Thoracic aorta (tissue), 2 donors: ENCODE results near the gene BICC1. TPM values are rescaled to one million over a fixed set of nuclear protein-coding genes. Genes with fewer than 3 reads are reported as not detected.

Experiments
- ATAC-seq: fragments of 150-250 bp; one replicate; pipeline ENCODE4 v1.8.0; 2017; ENCODE audit warnings: low read depth; ENCODE audit not compliant: insufficient number of reproducible peaks, low FRiP score
- DNase-seq: peaks from one replicate; pipeline ENCODE4 v3.0.0-alpha.2; 2020; ENCODE audit warnings: low spot score
- H3K27ac ChIP-seq, 2 donors: fragments of 200-600 bp; sonication (generic); 1 replicate in 1 of 2; 2 replicates in 1 of 2; pipeline ENCODE4 v1.5.1; 2016; ENCODE audit warnings: mild to moderate bottlenecking in 2 of 2, moderate library complexity in 2 of 2
- H3K27me3 ChIP-seq: fragments of 200-600 bp; sonication (generic); replicated peaks from 2 replicates; pipeline ENCODE4 v1.6.0; 2016; ENCODE audit warnings: mild to moderate bottlenecking; ENCODE audit not compliant: insufficient read depth
- H3K36me3 ChIP-seq: fragments of 200-600 bp; sonication (generic); one replicate; pipeline ENCODE4 v1.5.1; 2016
- H3K4me1 ChIP-seq, 2 donors: fragments of 200-600 bp; sonication (generic); 1 replicate in 1 of 2; 2 replicates in 1 of 2; pipeline versions ENCODE4 v1.5.1 to v1.6.0; 2016; ENCODE audit warnings: low read depth in 2 of 2, mild to moderate bottlenecking in 1 of 2; ENCODE audit not compliant: control insufficient read depth in 1 of 2
- H3K4me3 ChIP-seq: fragments of 200-600 bp; sonication (generic); 2 replicates; pipeline ENCODE4 v1.5.1; 2016; ENCODE audit warnings: mild to moderate bottlenecking
- H3K9me3 ChIP-seq: fragments of 200-600 bp; sonication (generic); 2 replicates; pipeline ENCODE4 v1.5.1; 2016
- total RNA-seq, 2 donors: library from RNA; depleted of rRNA; stranded (reverse); fragments of >200 nt; gene quantifications; one replicate each; pipeline versions ENCODE4 v1.1.0 to v1.2.3, GENCODE V29; 2016
- TF ChIP-seq, protein P1 (sequence below): fragments of 200-600 bp; sonication (generic); IDR thresholded peaks from one replicate; pipeline ENCODE4 v1.5.1; 2019; ENCODE audit warnings: antibody characterized with exemption

Gene BICC1
- total RNA-seq, 2 donors from 2014 or later, result 20.4 to 28.1 TPM

DNA sequence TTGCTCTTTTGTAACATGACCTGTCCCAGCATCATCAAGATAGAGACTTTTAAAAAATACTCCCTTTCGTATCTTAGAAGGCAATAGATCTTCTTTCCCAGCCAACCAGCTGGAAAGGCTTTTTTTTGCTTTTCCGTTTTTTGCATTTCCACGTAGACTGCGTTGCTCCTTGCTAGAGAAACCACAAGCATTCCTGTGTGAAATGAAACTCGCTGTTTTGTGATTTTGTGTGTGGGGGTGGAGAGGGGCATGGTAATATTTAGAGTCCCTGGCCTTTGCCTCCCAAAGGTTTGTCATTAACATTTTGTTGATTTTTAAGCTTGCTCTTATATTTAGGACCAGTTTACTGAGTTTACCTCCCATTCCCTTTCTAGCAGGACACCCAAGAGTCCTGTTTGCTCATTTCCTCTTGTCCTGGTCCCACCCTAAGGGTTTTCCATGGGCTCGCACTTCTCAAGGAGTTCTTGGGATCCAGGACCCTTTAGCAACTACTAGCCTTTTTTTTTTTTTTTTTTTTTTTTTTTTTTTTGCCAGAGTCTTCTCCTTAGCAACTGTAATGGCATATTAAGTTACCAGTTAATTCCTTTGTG is 243.6 kb downstream of the BICC1 start:
- TF ChIP-seq, protein P1, sequence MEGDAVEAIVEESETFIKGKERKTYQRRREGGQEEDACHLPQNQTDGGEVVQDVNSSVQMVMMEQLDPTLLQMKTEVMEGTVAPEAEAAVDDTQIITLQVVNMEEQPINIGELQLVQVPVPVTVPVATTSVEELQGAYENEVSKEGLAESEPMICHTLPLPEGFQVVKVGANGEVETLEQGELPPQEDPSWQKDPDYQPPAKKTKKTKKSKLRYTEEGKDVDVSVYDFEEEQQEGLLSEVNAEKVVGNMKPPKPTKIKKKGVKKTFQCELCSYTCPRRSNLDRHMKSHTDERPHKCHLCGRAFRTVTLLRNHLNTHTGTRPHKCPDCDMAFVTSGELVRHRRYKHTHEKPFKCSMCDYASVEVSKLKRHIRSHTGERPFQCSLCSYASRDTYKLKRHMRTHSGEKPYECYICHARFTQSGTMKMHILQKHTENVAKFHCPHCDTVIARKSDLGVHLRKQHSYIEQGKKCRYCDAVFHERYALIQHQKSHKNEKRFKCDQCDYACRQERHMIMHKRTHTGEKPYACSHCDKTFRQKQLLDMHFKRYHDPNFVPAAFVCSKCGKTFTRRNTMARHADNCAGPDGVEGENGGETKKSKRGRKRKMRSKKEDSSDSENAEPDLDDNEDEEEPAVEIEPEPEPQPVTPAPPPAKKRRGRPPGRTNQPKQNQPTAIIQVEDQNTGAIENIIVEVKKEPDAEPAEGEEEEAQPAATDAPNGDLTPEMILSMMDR, result no peak
- H3K4me3 ChIP-seq, result peak overlapping the region; percentile 69
- peak overlapping the region; percentile 29 to 75 for H3K27ac ChIP-seq
- no peaks in the 10 kb centered on the region for H3K9me3 ChIP-seq
- no peaks in the 10 kb centered on the region for H3K36me3 ChIP-seq
- no peak for ATAC-seq
- H3K4me1 ChIP-seq, result peaks cover 9 to 39% of the 10 kb centered on the region in 2 donors
- DNase-seq, result no peak
- no peaks in the 10 kb centered on the region for H3K27me3 ChIP-seq

DNA sequence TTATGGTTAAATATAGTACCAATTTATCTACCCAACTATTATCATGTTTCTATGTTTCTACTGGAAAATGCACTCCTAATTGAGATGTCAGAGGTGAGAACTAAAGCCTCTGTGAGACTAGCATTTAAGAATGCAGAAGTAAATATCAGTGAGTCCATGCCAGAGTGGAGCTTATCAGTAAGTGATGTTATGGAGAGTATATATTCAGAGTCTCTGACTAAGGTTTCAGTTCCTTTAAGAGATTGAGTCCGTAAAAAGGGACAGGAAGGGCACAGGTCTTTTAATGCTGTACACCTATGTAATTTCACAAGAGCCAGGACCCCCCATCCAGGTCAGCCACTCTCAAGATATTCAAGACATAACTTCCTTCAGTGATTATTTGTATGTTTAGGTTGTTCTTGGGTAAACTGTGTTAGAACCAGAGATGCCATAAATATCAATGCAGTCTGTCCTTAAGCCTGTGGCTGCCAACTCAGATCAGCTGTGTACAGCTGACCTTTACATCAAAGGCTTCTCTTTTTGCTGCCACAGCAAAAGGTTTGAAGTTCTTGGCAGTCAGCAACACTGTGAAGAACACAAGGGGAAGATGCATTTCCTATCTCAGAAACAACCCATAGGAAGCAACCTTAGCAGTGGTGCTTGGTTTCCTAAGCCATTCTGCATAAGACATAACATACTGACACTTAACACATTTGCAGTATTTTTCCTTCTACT is 244.8 kb downstream of the BICC1 start:
- peaks cover 9 to 39% of the 10 kb centered on the region in 2 donors for H3K4me1 ChIP-seq
- TF ChIP-seq, protein P1, result no peak
- H3K27me3 ChIP-seq, result no peaks in the 10 kb centered on the region
- H3K27ac ChIP-seq, result no peak overlapping the region
- H3K4me3 ChIP-seq, result no peak overlapping the region
- no peaks in the 10 kb centered on the region for H3K36me3 ChIP-seq
- DNase-seq (no peak), ATAC-seq (no peak)
- H3K9me3 ChIP-seq, result no peaks in the 10 kb centered on the region

DNA sequence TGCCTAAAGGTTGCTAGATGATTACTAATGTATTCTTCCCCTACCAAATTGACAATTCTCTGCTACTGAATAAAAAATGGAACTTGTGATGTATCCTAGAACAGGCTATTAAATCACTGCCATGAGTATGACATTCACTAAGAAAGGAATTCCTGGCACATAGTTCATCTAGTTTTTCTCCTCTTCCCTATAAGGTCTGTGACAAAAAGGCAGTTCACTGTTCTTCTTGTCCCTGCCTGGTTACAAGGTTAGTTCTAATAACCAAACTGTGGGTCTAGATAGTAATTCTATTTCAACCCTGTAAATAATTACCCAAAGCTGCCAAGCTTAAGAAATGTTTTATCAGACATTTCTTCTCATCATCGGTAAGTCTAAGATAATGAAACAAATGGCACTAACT is 245.6 kb downstream of the BICC1 start:
- no peak overlapping the region for H3K4me3 ChIP-seq
- no peaks in the 10 kb centered on the region for H3K9me3 ChIP-seq
- no peak overlapping the region for H3K27ac ChIP-seq
- TF ChIP-seq, protein P1, result no peak
- H3K4me1 ChIP-seq, result peaks cover 9 to 39% of the 10 kb centered on the region in 2 donors
- H3K27me3 ChIP-seq, result no peaks in the 10 kb centered on the region
- ATAC-seq (no peak), DNase-seq (no peak)
- H3K36me3 ChIP-seq, result no peaks in the 10 kb centered on the region

DNA sequence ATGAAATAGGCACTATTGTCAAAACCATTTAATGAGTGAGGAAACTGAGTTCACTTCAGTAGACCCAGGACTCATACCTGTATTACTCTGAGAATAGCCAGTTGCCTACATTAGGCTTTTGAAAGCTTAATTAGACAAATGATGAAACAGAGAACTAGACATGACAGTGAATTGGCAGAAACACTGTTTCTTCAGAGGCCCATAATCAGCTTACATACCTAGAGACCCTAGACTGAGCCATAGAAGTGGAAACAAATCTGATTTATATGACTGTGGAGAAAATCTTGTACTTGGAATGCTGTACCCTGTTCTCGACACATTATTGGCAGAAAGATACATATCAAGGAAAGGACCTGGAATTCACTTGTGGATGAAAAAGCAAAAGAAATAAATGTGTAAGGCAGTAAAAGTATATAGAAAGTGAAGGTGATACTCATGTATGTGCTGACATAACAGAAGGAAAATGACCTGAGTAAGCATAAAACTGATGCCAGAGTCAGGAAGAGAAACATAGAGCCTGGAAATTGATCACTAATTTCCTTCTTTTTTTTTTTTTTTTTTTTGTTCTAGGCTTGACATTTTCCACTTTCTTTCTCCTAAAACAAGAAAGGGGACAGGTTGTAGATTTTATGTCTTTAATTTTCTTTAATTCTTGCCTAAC is 251.5 kb downstream of the BICC1 start:
- H3K9me3 ChIP-seq, result peaks cover 7% of the 10 kb centered on the region
- H3K27ac ChIP-seq, result no peak overlapping the region
- no peaks in the 10 kb centered on the region for H3K27me3 ChIP-seq
- ATAC-seq (no peak), DNase-seq (no peak)
- H3K36me3 ChIP-seq, result no peaks in the 10 kb centered on the region
- peaks cover 0 to 9% of the 10 kb centered on the region in 2 donors for H3K4me1 ChIP-seq
- TF ChIP-seq, protein P1, result no peak
- H3K4me3 ChIP-seq, result no peak overlapping the region

DNA sequence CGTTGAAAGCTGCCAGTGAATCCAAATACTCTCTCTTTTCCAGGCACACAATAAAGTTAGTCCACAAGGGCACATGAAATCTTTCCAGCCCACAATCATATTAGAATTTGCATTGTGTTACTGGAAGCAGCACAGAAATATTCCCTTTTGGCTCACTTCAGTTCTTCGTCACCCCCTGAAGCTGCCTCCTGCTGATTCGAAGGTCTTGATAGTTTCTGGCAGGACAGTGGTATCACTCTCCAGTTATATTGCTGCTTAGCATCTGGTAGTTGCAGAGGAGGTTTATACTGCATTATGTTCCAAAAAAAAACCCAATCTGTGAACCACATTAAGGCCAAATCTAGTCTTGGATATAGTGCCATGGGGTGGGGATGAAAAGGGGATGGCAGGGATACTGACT is 253.2 kb downstream of the BICC1 start:
- H3K4me3 ChIP-seq, result no peak overlapping the region
- H3K27me3 ChIP-seq, result no peaks in the 10 kb centered on the region
- no peaks in the 10 kb centered on the region for H3K36me3 ChIP-seq
- peaks cover 0 to 9% of the 10 kb centered on the region in 2 donors for H3K4me1 ChIP-seq
- DNase-seq, result no peak
- H3K9me3 ChIP-seq, result peaks cover 7% of the 10 kb centered on the region
- H3K27ac ChIP-seq, result no peak overlapping the region
- ATAC-seq, result no peak
- TF ChIP-seq, protein P1, result no peak
